Measurements from ENCODE around the gene WDFY3.
A peak's percentile ranks its signal among the peaks of the same experiment; 100 is the strongest.
"Not testable (repeated sequence)": the region's sequence is repeated elsewhere in the genome, so short reads cannot be mapped to it uniquely, and the experiment has no call there.

The WDFY3 gene

DNA sequence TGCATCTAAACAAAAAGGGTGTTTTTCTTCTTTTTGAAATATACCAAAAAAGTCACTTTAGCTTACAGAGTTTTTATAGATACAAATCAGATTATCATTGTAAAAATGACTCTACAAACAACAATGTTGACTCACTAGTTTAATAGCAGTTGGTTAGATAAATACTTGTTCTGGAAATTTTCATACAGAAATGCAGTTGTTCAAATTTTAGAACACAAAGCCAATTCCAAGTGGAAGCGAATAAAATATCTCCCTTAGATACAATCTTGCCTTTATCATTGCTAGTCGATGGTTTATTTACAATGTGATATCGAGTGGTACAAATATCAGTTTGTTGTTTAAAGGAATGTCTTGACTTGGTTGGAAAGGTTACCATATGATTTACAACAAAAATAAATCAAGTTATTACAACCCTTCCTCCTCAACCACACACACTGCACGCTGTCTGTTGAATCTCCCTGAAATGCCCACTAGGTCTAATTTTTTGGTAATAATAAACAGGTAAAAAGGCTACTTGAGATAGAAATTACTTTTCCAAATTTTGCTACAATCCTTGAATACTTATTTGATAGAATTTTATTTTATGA lies 268.8 kb downstream of the WDFY3 start:
- no peak for DNase-seq (ENCODE audit: low read depth, low spot score)
- no peak overlapping the region for H3K4me3 ChIP-seq (ENCODE audit: low read length)

DNA sequence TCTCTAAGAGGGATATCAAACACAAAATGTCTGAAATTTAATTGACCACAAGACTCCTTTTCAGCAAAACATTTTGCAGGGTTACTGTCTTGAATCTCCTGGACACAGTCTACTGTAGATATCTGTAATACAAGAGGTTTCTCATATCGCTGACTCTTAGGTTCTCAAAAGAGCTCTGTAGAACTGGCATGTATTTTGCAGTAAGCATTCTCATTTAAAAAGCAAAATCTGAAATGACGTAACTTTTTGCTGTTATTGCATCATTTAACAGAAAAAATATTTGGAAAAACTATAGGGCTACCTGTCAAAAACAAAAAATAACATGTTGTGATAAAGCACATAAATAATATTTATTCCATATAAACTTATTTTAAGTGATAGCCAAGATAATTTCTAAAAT lies 269.3 kb downstream of the WDFY3 start:
- no peak for DNase-seq (ENCODE audit: low read depth, low spot score)
- no peak overlapping the region for H3K4me3 ChIP-seq (ENCODE audit: low read length)

- DNase-seq (ENCODE audit: low read depth, low spot score), result no peak
- no peak overlapping the region for H3K4me3 ChIP-seq (ENCODE audit: low read length)
Observed at GRCh38 chr4:84691800-84692199, 274.7 kb downstream of the WDFY3 start.

DNA sequence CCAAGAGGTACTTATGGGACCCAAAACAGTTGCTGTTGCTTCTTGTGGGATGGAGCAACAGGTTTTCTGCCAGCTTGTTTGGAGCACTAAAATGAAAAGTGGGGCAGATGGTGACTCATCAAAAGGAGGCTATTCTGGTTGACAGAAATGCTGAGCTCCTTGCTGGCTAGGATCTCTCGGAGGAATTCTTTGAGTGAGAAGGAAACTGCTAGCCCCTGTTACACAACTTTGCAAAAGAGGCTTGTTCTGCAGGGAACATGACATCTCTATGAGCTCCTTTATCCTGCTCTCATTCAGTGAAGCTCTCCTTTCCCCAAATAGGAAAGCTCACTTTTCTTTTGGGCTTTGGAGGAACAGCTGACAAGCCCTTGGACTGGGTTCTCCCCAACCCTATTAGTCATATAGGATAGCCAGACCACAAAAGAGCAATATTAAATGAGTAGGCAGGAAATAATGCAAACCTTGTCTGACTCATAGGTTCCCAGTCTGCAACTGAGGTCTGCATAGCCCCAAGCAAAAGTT lies 275.3 kb downstream of the WDFY3 start:
- no peak for DNase-seq (ENCODE audit: low read depth, low spot score)
- no peak overlapping the region for H3K4me3 ChIP-seq (ENCODE audit: low read length)

- no peak overlapping the region for H3K4me3 ChIP-seq (ENCODE audit: low read length)
- no peak for DNase-seq (ENCODE audit: low read depth, low spot score)
Observed at GRCh38 chr4:84690481-84690880, 276.0 kb downstream of the WDFY3 start.

GRCh38 chr4:84689197-84689596 lies 277.3 kb downstream of the WDFY3 start:
- no peak overlapping the region for H3K4me3 ChIP-seq (ENCODE audit: low read length)
- no peak for DNase-seq (ENCODE audit: low read depth, low spot score)

DNA sequence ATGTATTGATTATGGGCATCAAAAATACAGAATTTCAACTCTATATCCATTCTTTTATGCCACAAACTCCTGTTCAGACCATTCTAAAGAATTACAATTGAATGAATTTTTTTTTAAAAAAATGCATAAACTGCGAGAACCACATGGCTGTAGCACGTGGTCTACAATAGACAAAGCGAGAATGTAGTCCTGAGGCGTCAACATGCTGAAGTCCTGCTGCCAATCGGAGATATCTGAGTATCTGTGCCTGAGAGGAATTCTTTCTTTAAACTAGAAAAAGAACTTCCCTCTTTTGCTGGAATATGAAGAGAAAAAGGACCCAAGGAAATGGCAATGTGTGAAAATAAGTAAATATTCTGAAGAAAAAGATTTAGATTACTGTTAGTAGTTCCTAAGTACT lies 277.9 kb downstream of the WDFY3 start:
- DNase-seq (ENCODE audit: low read depth, low spot score), result no peak
- H3K4me3 ChIP-seq (ENCODE audit: low read length), result no peak overlapping the region

DNA sequence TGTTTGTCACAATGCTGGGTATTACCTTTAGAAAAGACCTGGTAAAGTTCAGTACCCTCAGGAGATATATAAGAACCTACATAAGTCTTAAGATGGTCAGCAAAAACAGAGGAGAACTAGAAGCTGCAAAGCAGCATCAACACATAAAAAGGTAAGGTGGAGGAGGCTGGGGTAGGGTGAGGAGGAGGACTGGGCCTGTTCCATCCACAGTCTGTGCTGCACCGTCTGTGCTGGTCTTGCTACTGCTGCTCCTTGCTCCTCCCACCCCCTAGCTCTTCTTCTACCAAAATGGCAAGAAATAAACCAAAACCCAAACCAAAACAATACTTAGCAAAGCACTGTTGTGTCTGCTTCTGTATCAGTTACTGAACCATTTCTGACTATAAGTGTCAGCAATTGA lies 281.4 kb downstream of the WDFY3 start:
- no peak overlapping the region for H3K4me3 ChIP-seq (ENCODE audit: low read length)
- DNase-seq (ENCODE audit: low read depth, low spot score), result no peak

GRCh38 chr4:84684361-84684760 lies 282.1 kb downstream of the WDFY3 start:
- peak; percentile 40 for DNase-seq (ENCODE audit: low read depth, low spot score)
- H3K4me3 ChIP-seq (ENCODE audit: low read length), result no peak overlapping the region

DNA sequence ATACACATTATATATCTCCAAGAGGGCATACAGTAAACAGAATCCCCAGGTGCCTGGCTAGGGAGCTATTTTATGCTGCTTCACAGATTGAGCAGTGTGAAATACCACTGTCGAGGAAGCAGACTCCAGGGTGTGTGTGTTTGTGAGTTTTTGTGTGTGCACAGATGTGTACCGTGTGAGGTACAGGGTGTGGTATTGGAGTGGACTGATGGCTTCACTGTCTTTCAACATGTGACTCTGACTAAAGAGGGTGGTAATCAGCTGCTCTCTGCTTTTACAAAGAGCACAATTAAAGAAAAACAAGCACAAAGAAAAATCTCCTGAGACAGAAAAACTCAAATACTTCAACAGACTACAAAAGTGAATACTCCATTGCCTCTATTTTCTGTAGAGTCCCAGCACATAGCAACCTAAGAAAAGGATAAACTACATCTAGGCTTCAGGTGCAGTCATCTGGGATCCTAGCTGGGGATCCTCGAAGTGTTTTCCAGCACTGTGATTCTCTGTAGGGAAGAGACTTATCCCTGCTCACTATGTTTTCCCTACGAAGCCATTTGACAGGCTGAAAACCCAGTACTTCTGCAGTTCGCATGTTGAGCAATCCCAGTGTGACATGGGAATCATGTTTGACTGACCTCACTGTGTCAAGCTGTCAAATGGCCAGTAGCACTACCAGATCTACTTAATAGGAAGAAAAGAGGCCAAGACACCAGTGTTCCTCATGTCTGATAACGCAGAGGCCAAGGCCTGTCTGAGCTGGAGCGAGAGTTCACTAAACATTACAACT lies 283.2 kb downstream of the WDFY3 start:
- no peak for DNase-seq (ENCODE audit: low read depth, low spot score)

DNA sequence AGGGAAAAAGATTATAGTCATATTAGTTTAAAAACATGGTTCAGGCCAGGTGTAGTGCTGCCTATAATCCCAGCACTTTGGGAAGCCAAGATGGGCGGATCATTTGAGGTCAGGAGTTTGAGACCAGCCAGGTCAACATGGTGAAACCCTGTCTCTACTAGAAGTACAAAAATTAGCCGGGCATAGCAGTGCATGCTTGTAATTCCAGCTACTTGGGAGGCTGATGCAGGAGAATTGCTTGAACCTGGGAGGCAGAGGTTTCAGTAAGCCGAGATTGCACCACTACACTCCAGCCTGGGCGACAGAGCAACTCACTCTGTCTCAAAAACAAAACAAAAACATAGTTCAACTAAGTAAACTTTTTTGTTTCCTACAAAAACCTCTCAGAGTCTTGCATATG lies 283.8 kb downstream of the WDFY3 start:
- DNase-seq (ENCODE audit: low read depth, low spot score); H3K4me3 ChIP-seq (ENCODE audit: low read length): not testable (repeated sequence)

More for the DNA sequence above, 283.2 kb downstream of the WDFY3 start:
- H3K4me3 ChIP-seq (ENCODE audit: low read length), result no peak overlapping the region

DNA sequence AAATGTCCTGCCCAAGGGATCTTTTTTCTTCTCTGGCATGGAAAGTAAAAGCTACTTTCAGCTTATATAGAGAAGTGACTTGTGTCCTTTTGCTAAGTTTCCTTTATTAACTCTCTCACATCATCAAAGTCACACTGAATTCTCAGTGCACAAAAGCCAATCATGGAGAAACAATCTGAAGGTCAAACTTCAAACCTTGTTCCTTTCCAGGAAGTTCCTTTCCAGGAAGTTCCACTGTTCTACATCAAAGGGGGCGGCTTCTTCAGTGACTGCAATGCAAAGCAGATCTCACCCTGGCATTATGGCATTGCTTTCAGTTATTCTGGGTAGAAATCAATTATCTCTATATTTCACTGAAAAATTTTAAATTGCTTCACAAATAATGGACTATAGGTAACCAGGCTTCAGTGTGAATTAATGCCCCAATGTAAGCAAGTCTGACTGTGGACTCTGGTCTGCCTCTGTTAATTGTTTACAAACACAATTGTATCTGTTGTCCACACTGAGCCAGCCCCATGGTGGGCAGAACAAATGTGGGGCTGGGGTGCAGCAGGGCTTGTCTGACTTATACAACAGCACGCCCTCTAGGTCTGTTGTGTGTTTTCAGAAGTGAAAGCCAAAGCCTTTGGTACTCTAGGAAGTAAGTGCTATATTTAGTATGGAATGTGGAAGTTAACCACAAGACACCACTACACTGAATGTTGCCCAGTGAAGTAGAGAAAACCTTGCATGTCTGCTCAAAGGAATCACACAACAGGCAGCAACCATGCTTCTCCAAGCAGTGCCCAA lies 284.8 kb downstream of the WDFY3 start:
- no peak overlapping the region for H3K4me3 ChIP-seq (ENCODE audit: low read length)
- DNase-seq (ENCODE audit: low read depth, low spot score), result no peak

DNA sequence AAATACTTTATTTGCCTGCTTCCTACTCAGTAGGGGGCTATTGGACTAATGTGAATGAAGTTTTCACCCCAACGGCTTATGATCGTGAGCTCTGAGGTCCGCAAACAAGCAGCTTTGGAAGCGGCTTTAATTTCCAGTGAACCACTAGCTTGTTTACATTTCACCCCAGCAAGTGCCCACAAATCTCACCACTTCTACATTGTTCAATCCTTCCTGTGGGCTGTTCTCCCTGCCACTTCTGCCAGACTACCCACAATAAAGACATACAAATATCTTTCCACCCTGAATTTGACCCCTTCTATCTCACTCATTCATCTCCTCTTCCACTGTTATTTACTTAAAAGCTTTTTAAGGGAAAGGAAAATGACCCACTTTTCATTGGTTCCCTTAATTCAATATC lies 285.5 kb downstream of the WDFY3 start:
- H3K4me3 ChIP-seq (ENCODE audit: low read length), result no peak overlapping the region
- no peak for DNase-seq (ENCODE audit: low read depth, low spot score)

GRCh38 chr4:84678976-84679744 lies 287.3 kb downstream of the WDFY3 start:
- no peak overlapping the region for H3K4me3 ChIP-seq (ENCODE audit: low read length)
- DNase-seq (ENCODE audit: low read depth, low spot score), result no peak

DNA sequence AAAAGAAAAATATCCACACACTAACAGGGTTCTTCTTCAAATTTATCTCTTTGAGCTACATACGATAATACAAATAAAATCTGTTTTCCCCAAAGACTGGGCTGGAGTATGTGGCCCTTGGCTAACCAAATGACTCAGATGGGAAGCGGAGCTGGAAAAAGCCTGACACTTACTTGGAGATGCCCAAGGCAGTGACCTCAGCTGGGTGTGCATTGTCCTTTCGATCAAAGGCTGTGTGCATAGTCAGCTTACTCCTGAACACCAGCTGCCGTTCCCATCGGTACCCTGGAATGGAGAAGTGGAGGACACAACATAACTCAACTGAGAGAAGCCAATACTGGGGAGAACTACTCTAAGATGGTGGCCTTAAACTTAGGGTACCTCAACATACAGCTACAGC lies 288.5 kb downstream of the WDFY3 start:
- DNase-seq (ENCODE audit: low read depth, low spot score), result no peak
- H3K4me3 ChIP-seq (ENCODE audit: low read length), result no peak overlapping the region

GRCh38 chr4:84677093-84677492 lies 289.4 kb downstream of the WDFY3 start:
- H3K4me3 ChIP-seq (ENCODE audit: low read length), result no peak overlapping the region
- DNase-seq (ENCODE audit: low read depth, low spot score), result no peak

DNA sequence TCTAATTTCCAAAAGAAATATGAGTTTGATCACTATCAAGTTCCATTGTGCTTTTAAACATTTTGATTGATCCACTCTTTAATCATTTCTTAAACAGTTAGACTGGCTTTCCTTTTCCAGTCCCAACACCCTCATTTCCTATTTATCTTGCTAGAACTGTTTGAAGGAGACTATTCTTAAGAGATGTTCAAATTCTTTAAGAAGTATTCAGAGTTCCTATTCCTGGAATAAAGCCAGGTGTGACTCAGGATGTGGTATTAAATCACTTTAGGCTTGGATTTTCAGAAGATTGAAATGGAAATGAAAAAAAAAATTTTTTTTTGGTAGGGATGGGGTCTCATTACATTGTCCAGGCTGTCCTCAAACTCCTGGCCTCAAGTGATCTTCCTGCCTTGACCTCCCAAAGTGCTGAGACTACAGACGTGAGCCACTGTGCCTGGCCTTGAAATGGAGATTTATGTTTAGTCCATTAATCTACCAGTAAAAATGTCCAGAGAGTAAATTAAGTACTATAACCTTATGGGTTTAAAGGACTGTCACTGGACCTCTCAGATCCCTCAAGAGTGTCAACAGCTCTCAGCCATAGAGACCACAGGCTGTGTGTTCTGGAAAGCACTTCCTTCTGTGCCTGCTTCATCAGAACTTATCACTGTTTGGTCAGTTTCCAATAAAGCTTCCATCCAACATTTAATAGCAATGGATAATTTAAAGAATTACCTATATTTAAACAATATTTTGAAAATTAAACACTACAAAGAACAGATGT lies 292.8 kb downstream of the WDFY3 start:
- DNase-seq (ENCODE audit: low read depth, low spot score), result no peak
- H3K4me3 ChIP-seq (ENCODE audit: low read length), result no peak overlapping the region

GRCh38 chr4:84672177-84672576 lies 294.3 kb downstream of the WDFY3 start:
- no peak overlapping the region for H3K4me3 ChIP-seq (ENCODE audit: low read length)
- no peak for DNase-seq (ENCODE audit: low read depth, low spot score)

DNA sequence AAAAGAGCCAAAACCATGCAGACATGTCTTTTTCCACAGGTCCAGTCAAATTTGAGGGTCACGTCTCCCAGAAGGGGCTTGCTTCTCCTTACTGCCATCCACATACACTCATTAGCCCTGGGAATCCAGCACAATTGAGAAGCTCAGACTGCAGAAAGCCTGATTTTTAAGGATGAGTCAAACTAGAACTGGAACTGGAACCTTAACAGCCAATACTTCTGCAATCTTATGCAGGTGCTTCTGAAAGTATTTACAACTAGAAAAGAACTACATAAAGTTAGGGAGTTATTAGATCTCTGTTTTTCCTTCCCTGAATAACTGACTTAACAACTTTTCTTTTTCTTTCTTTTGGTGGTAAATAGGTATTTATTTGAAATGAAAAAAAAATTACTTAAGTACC lies 297.3 kb downstream of the WDFY3 start:
- DNase-seq (ENCODE audit: low read depth, low spot score), result no peak
- H3K4me3 ChIP-seq (ENCODE audit: low read length), result no peak overlapping the region

All from Jurkat, Clone E6-1 (cell line).